Right lobe of liver (tissue), 6 donors: ENCODE results near the gene CACNA2D4. TPM values are rescaled to one million over a fixed set of nuclear protein-coding genes. Genes with fewer than 3 reads are reported as not detected.

Source experiments
- ATAC-seq, 4 donors: fragments of 200-7000 bp; cut with Tn5 transposase; one replicate each; pipeline ENCODE4 v1.9.1; 2020; ENCODE audit warnings: mild to moderate bottlenecking in 4 of 4, moderate library complexity in 4 of 4
- DNase-seq, 3 donors: peaks; one replicate each; pipeline ENCODE4 v3.0.0-alpha.2; 2020
- H3K27ac ChIP-seq, 3 donors: fragments of 200-600 bp; one replicate each; pipeline ENCODE4 v1.8.0; 2022
- H3K27me3 ChIP-seq, 2 donors: fragments of 200-600 bp; one replicate each; pipeline ENCODE4 v1.8.0; 2022
- H3K36me3 ChIP-seq, 4 donors: fragments of 200-600 bp; sonication (generic) in 1 of 4; one replicate each; pipeline versions ENCODE4 v1.5.1 to v1.8.0; 2017 to 2022; ENCODE audit warnings: control low read depth in 1 of 4
- H3K4me1 ChIP-seq, 4 donors: fragments of 200-600 bp; sonication (generic) in 1 of 4; one replicate each; pipeline versions ENCODE4 v1.5.1 to v1.8.0; 2017 to 2022; ENCODE audit warnings: control low read depth in 1 of 4
- H3K4me3 ChIP-seq, 3 donors: fragments of 200-600 bp; one replicate each; pipeline ENCODE4 v1.8.0; 2022
- H3K9me3 ChIP-seq, 4 donors: fragments of 200-600 bp; sonication (generic) in 1 of 4; one replicate each; pipeline versions ENCODE4 v1.5.1 to v1.8.0; 2017 to 2022; ENCODE audit warnings: control low read depth in 1 of 4
- POLR2A ChIP-seq: fragments of 450-650 bp; IDR thresholded peaks from one replicate; pipeline ENCODE4 v1.6.1; 2017; ENCODE audit warnings: antibody characterized with exemption, mild to moderate bottlenecking
- WGBS: methylation state at CpG from one replicate; pipeline ENCODE4 v1.1.6; 2018; ENCODE audit warnings: low coverage, low lambda C conversion rate; ENCODE audit not compliant: insufficient coverage; ENCODE audit errors: missing lambda C conversion rate; 5-methylcytosine and 5-hydroxymethylcytosine counted together
- intact Hi-C, 2 donors: fragments of 100-400 bp; cut with DNase I; formaldehyde crosslinking; loops; one replicate each; pipeline versions ENCODE4 v1.11.2 to v1.14.1; 2022
- total RNA-seq, 6 experiments: library from RNA; depleted of rRNA in 2 of 6; stranded (reverse); fragments of >200 nt in 2 of 6; fragmentation: NEBNext Ultra II Directional in 3 of 6; extraction: Animal tissue kit (Norgen Biotek cat#: 25700) in 3 of 6; gene quantifications; one replicate each; pipeline versions ENCODE4 v1.1.0 to v1.2.4, GENCODE V29; 2016 to 2023
- TF ChIP-seq, protein P1 (sequence below), 4 donors: fragments of 200-600 bp in 3 of 4; fragments of 450-650 bp in 1 of 4; IDR thresholded peaks; one replicate each; pipeline versions ENCODE4 v1.5.1 to v1.8.0; 2016 to 2022; ENCODE audit warnings: antibody characterized with exemption in 4 of 4, mild to moderate bottlenecking in 2 of 4
- donor health status: DM: no; HTN: yes; CAD: no.
- donor health status: DM: no; HTN: no; CAD: no.
- donor health status: DM: no; HTN: no; CAD: no.
- donor health status: DM: no; HTN: yes; CAD: no.
- donor health status: DM: no; HTN: yes; CAD: no.

The CACNA2D4 gene
- total RNA-seq, 6 experiments from 2014 or later: 0.87 to 1.9 (median 0.96) TPM

DNA sequence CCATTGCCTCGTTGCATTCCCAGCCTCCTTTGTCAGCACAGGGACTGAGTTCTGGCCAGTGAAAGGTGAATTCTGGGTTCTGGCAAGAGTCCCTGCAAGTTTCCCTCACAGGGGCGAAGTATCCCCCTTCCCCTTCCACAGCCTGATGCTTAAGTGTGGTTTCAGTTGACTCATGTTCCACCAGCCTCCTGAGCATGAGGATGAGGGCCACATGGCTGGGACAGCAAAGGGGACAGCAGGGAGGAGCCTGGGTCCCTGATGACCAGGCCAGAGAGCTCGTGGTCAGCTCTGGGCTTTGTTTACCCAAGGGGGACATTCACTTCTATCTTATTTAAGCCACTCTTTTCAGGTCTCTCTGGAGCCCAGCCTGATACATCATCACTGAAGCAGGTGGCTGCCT is 36.5 kb downstream of the CACNA2D4 start:
- ATAC-seq (no peak), DNase-seq (no peak)
- no peaks in the 10 kb centered on the region for H3K9me3 ChIP-seq
- intact Hi-C loops: no loop called here
- H3K4me1 ChIP-seq: no peaks in the 10 kb centered on the region
- no peaks in the 10 kb centered on the region for H3K36me3 ChIP-seq
- TF ChIP-seq POLR2A: no peak
- TF ChIP-seq, protein P1, sequence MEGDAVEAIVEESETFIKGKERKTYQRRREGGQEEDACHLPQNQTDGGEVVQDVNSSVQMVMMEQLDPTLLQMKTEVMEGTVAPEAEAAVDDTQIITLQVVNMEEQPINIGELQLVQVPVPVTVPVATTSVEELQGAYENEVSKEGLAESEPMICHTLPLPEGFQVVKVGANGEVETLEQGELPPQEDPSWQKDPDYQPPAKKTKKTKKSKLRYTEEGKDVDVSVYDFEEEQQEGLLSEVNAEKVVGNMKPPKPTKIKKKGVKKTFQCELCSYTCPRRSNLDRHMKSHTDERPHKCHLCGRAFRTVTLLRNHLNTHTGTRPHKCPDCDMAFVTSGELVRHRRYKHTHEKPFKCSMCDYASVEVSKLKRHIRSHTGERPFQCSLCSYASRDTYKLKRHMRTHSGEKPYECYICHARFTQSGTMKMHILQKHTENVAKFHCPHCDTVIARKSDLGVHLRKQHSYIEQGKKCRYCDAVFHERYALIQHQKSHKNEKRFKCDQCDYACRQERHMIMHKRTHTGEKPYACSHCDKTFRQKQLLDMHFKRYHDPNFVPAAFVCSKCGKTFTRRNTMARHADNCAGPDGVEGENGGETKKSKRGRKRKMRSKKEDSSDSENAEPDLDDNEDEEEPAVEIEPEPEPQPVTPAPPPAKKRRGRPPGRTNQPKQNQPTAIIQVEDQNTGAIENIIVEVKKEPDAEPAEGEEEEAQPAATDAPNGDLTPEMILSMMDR (IDR thresholded peaks at IDR 0.05): no peak
- H3K27ac ChIP-seq: no peak overlapping the region
- H3K27me3 ChIP-seq: no peaks in the 10 kb centered on the region
- 25% methylated on average over 1 of the region's 3 CpGs for WGBS
- H3K4me3 ChIP-seq: no peak overlapping the region

DNA sequence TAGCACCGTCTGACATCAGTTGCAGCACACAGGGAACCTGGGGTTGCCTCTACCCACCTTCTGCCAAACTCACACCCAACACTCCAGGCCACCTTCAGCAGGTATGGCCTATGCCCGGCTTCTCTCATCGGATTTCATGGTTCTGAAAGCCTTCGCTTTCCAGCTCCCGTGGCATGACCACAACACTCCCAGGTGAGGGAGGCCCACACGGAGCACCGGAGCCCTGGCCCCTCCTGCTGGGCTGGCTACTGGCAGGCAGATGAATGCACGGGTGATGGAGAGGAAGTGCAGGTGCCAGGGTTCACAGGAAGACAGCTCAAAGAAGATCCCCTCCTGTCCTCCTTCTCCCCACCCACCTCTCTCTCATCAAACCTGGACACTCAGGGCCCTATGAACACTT is 37.2 kb downstream of the CACNA2D4 start:
- no peaks in the 10 kb centered on the region for H3K4me1 ChIP-seq
- no peak overlapping the region for H3K27ac ChIP-seq
- H3K27me3 ChIP-seq: no peaks in the 10 kb centered on the region
- DNase-seq (peak in 1 of 3 donors; percentile 26), ATAC-seq (no peak)
- TF ChIP-seq POLR2A: no peak
- TF ChIP-seq, protein P1 (IDR thresholded peaks at IDR 0.05): no peak
- H3K36me3 ChIP-seq: no peaks in the 10 kb centered on the region
- 82% methylated on average over 4 of the region's 8 CpGs for WGBS
- H3K9me3 ChIP-seq: no peaks in the 10 kb centered on the region
- H3K4me3 ChIP-seq: no peak overlapping the region
- intact Hi-C loops: no loop called here

DNA sequence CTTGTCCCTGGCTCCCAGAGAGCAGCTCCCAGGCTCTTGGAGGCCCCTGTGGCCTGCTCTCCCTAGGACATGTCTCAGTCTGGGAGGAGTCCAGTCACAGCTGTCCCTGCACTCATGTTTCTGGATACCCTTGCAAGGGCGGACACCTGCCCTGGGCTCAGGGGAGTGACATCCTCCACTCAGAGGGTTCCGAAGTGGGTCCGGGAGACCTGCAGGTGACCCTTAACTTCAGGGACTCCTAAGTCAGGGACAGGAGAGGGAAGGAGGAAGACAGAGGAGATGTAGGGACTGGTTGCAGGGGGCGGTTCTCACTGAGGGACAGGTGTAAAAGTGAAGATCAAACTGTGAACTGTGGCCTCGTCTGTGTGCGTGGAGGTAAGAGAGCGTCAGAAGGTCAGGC is 37.6 kb downstream of the CACNA2D4 start:
- no peak overlapping the region for H3K4me3 ChIP-seq
- no peaks in the 10 kb centered on the region for H3K9me3 ChIP-seq
- no peak overlapping the region for H3K27ac ChIP-seq
- no peak for TF ChIP-seq POLR2A
- TF ChIP-seq, protein P1 (IDR thresholded peaks at IDR 0.05): no peak
- H3K27me3 ChIP-seq: no peaks in the 10 kb centered on the region
- DNase-seq (peak in 1 of 3 donors; percentile 28), ATAC-seq (no peak)
- WGBS: 83% methylated on average over 7 of the region's 7 CpGs
- H3K36me3 ChIP-seq: no peaks in the 10 kb centered on the region
- H3K4me1 ChIP-seq: no peaks in the 10 kb centered on the region
- intact Hi-C loops: no loop called here

DNA sequence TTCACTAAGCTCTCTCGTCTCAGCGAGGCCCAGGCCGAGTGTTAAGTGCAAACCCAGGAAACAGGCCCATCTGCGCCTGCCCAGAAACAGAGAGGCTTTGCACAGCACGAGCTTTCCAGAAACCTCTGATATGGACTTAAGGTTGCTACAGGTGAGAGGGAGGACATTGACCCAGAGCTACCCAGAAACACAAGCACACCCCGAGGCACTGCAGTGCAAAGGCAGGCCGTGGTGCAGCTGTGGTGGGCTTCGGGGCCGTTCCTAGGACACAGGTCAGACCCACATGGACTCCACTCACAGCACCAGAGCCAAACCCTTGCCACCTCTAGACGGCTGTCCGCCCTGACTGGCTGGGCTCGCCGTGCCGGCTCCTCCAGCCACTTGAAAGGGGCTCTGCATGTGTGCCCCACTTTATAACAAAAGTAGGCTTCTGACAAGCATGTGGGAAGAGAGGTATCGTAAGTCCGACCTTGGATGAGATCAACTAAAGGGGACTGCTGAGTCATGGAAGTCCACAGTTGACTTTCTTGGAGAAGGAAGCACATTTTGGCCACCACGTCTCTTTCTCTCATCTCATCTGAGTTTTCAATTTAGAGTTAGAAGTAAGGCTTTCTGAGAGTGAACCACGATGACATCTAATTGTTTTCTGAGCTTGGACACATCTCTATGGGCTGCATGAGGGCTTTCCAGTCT is 38.2 kb downstream of the CACNA2D4 start:
- no peak for TF ChIP-seq POLR2A
- TF ChIP-seq, protein P1 (IDR thresholded peaks at IDR 0.05): no peak
- intact Hi-C loops: no loop called here
- 60% methylated on average over 7 of the region's 18 CpGs for WGBS
- Histone ChIP-seq H3K27me3 (no peaks in the 10 kb centered on the region), H3K36me3 (no peaks in the 10 kb centered on the region), H3K4me1 (no peaks in the 10 kb centered on the region), H3K27ac (no peak overlapping the region), H3K9me3 (no peaks in the 10 kb centered on the region), H3K4me3 (no peak overlapping the region)
- peak in 1 of 3 donors; percentile 25 for DNase-seq
- no peak for ATAC-seq
